Neural cell (in vitro differentiated cells): ENCODE data around the gene INTS7.

ENCODE experiments used
- CTCF ChIP-seq: fragments of 450-650 bp; IDR thresholded peaks from 2 replicates; pipeline ENCODE4 v1.5.1; 2014; ENCODE audit warnings: antibody characterized with exemption, mild to moderate bottlenecking, moderate library complexity; ENCODE audit not compliant: poor library complexity, severe bottlenecking
- EZH2 ChIP-seq: fragments of 200-600, 300-800 bp; shearing (Covaris generic), sonication (generic); IDR thresholded peaks from 2 replicates; pipeline ENCODE4 v1.6.1; 2014; ENCODE audit warnings: antibody characterized with exemption, low read length, borderline replicate concordance, mild to moderate bottlenecking; ENCODE audit not compliant: insufficient read depth, poor library complexity, severe bottlenecking
- POLR2AphosphoS5 ChIP-seq: IDR thresholded peaks from 2 replicates; pipeline ENCODE4 v1.6.1; 2012
- RAD21 ChIP-seq: fragments of 450-650 bp; conservative IDR thresholded peaks from 2 replicates; pipeline ENCODE4 v1.6.1; 2014; ENCODE audit warnings: antibody characterized with exemption, mild to moderate bottlenecking, moderate library complexity
- REST ChIP-seq: IDR thresholded peaks from 2 replicates; pipeline ENCODE4 v1.6.1; 2012; ENCODE audit warnings: borderline replicate concordance

GRCh38 chr1:211935448-211935970, 99.8 kb downstream of the INTS7 start:
- no peak for TF ChIP-seq EZH2
- no peak for TF ChIP-seq CTCF
- no peak for TF ChIP-seq RAD21
- TF ChIP-seq POLR2AphosphoS5: no peak
- no peak for TF ChIP-seq REST
